Measurements from ENCODE around the gene COX6B2. TPM values are rescaled to one million over a fixed set of nuclear protein-coding genes. Genes with fewer than 3 reads are reported as not detected.

Gene COX6B2
- total RNA-seq, 1 experiment from 2014 or later = 5.6 TPM

DNA sequence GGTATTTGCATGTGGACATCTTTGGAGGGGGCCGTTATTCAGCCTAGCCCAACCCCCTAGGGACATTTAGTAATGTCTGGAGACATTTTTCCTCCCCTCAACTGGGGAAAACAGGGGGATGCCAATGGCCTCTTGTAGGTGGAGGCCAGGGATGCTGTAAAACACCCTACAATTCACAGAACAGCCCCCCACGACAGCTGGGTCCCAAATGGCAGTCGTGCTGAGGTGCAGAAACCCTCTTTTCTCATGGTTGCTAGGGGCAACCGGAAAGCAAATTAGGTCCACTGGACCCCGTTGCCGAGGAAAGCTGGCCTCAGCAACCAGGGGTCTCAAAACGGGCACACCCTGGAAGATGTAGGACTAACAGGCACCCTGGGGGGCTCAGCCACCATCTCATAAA lies 44.0 kb downstream of the COX6B2 start:
- H3K4me3 ChIP-seq (ENCODE audit: low read depth in 2 of 2, low read length in 2 of 2) = no peak overlapping the region
- POLR2A ChIA-PET = no interaction called here
- no peaks in the 10 kb centered on the region for H3K36me3 ChIP-seq (ENCODE audit: control insufficient read depth, insufficient read depth, low read length)
- TF ChIP-seq TCF7L2 (IDR thresholded peaks at IDR 0.05; ENCODE audit: low read depth, low read length) (no peak), POLR2AphosphoS5 (IDR thresholded peaks at IDR 0.05; ENCODE audit: low read depth, low read length) (no peak), SIN3A (IDR thresholded peaks at IDR 0.05; ENCODE audit: borderline replicate concordance, insufficient read depth, low read depth, low read length) (no peak)
- TF ChIP-seq, protein P1, sequence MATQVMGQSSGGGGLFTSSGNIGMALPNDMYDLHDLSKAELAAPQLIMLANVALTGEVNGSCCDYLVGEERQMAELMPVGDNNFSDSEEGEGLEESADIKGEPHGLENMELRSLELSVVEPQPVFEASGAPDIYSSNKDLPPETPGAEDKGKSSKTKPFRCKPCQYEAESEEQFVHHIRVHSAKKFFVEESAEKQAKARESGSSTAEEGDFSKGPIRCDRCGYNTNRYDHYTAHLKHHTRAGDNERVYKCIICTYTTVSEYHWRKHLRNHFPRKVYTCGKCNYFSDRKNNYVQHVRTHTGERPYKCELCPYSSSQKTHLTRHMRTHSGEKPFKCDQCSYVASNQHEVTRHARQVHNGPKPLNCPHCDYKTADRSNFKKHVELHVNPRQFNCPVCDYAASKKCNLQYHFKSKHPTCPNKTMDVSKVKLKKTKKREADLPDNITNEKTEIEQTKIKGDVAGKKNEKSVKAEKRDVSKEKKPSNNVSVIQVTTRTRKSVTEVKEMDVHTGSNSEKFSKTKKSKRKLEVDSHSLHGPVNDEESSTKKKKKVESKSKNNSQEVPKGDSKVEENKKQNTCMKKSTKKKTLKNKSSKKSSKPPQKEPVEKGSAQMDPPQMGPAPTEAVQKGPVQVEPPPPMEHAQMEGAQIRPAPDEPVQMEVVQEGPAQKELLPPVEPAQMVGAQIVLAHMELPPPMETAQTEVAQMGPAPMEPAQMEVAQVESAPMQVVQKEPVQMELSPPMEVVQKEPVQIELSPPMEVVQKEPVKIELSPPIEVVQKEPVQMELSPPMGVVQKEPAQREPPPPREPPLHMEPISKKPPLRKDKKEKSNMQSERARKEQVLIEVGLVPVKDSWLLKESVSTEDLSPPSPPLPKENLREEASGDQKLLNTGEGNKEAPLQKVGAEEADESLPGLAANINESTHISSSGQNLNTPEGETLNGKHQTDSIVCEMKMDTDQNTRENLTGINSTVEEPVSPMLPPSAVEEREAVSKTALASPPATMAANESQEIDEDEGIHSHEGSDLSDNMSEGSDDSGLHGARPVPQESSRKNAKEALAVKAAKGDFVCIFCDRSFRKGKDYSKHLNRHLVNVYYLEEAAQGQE (IDR thresholded peaks at IDR 0.05; ENCODE audit: insufficient read depth in 1 of 2, low read depth in 2 of 2, low read length in 1 of 2) = no peak
- TF ChIP-seq, protein P2, sequence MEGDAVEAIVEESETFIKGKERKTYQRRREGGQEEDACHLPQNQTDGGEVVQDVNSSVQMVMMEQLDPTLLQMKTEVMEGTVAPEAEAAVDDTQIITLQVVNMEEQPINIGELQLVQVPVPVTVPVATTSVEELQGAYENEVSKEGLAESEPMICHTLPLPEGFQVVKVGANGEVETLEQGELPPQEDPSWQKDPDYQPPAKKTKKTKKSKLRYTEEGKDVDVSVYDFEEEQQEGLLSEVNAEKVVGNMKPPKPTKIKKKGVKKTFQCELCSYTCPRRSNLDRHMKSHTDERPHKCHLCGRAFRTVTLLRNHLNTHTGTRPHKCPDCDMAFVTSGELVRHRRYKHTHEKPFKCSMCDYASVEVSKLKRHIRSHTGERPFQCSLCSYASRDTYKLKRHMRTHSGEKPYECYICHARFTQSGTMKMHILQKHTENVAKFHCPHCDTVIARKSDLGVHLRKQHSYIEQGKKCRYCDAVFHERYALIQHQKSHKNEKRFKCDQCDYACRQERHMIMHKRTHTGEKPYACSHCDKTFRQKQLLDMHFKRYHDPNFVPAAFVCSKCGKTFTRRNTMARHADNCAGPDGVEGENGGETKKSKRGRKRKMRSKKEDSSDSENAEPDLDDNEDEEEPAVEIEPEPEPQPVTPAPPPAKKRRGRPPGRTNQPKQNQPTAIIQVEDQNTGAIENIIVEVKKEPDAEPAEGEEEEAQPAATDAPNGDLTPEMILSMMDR (IDR thresholded peaks at IDR 0.05) = no peak
- no peak for DNase-seq (ENCODE audit: low read depth, low spot score)
- in situ Hi-C loops (cut with HindIII; ENCODE audit: low pct_unique_long_range_greater_than_20kb, low sequenced_read_pairs) = no loop called here
- intact Hi-C loops (cut with micrococcal nuclease; ENCODE audit: unreplicated experiment) = no loop called here
- no peak overlapping the region for H3K27ac ChIP-seq (ENCODE audit: low read length)
- CTCF ChIA-PET = no interaction called here
- no peaks in the 10 kb centered on the region for H3K27me3 ChIP-seq (ENCODE audit: control insufficient read depth, insufficient read depth, low read length)
- H3K4me1 ChIP-seq (ENCODE audit: control insufficient read depth, insufficient read depth, low read length) = no peaks in the 10 kb centered on the region
- no peak for ATAC-seq
- BruUV-seq (replicated peaks) = no TSS peak
- no peaks in the 10 kb centered on the region for H3K9me3 ChIP-seq (ENCODE audit: control insufficient read depth, insufficient read depth, low read depth, low read length)

DNA sequence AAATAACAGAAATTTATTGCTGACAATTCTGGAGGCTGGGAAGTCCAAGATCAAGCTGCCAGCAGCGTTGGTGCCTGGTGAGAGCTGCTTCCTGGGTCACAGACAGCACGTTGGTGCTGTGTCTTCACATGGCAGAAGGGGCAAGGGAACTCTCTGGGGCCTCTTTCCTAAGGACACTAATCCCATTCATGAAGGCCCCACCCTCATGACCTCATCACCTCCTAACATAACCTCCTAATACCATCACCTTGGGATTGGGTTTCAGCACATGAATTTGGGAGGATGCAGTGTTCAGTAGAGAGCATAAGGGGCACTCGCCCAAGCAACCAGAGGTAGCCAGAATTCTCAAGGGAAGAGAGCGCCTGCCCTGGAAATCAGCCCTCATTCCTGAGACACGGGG lies 45.1 kb downstream of the COX6B2 start:
- BruUV-seq (replicated peaks) = TSS peak; percentile 54
- POLR2A ChIA-PET = no interaction called here
- H3K4me1 ChIP-seq (ENCODE audit: control insufficient read depth, insufficient read depth, low read length) = no peaks in the 10 kb centered on the region
- H3K36me3 ChIP-seq (ENCODE audit: control insufficient read depth, insufficient read depth, low read length) = no peaks in the 10 kb centered on the region
- no peak for DNase-seq (ENCODE audit: low read depth, low spot score)
- CTCF ChIA-PET = no interaction called here
- TF ChIP-seq, protein P1 (IDR thresholded peaks at IDR 0.05; ENCODE audit: insufficient read depth in 1 of 2, low read depth in 2 of 2, low read length in 1 of 2) = no peak
- TF ChIP-seq, protein P2 (IDR thresholded peaks at IDR 0.05) = no peak
- no peak for TF ChIP-seq SIN3A (IDR thresholded peaks at IDR 0.05; ENCODE audit: borderline replicate concordance, insufficient read depth, low read depth, low read length)
- TF ChIP-seq TCF7L2 (IDR thresholded peaks at IDR 0.05; ENCODE audit: low read depth, low read length) = no peak
- TF ChIP-seq POLR2AphosphoS5 (IDR thresholded peaks at IDR 0.05; ENCODE audit: low read depth, low read length) = no peak
- no peaks in the 10 kb centered on the region for H3K9me3 ChIP-seq (ENCODE audit: control insufficient read depth, insufficient read depth, low read depth, low read length)
- no peaks in the 10 kb centered on the region for H3K27me3 ChIP-seq (ENCODE audit: control insufficient read depth, insufficient read depth, low read length)
- no peak for ATAC-seq
- intact Hi-C loops (cut with micrococcal nuclease; ENCODE audit: unreplicated experiment) (no loop called here), in situ Hi-C loops (cut with HindIII; ENCODE audit: low pct_unique_long_range_greater_than_20kb, low sequenced_read_pairs) (no loop called here)
- no peak overlapping the region for H3K4me3 ChIP-seq (ENCODE audit: low read depth in 2 of 2, low read length in 2 of 2)
- no peak overlapping the region for H3K27ac ChIP-seq (ENCODE audit: low read length)

All from Panc1 (cell line).